ENCODE data around the gene RELA.

RELA gene

DNA sequence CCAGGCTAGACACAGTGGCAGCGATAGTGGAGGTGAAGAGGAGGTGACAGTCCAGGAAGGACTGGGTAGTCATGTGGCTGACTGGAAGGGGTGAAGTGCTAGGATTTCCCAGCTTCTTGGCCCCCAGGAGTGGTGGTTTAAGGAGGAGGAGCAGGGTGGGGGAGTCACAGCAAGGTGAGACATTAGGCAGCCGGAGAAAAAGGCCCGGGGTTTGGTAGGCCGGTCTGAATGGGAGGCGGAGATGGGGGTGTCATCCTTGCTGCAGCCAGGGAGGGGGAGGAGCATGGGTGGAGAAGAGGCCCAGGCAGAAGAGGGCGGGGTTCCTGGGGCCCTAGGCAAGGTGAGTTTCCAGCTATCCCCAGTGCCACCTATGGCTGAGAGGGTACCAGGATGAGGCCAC lies 18.7 kb downstream of the RELA start:
- Histone ChIP-seq H3K18ac (ENCODE audit: low read depth in 1 of 2, low read length in 2 of 2) (no peak overlapping the region), H3K79me1 (replicated peaks; ENCODE audit: low read length, poor library complexity, severe bottlenecking) (peaks cover 24% of the 10 kb centered on the region), H2BK12ac (ENCODE audit: low read length in 2 of 2) (no peak overlapping the region), H4K91ac (ENCODE audit: low read length) (no peak overlapping the region), H3K9ac (ENCODE audit: low read length) (no peak overlapping the region), H4K8ac (ENCODE audit: low read length) (no peak overlapping the region), H3K4ac (ENCODE audit: low read depth in 1 of 2, low read length in 2 of 2) (no peak overlapping the region), H2BK15ac (ENCODE audit: low read depth, poor library complexity, severe bottlenecking) (no peak overlapping the region), H3K14ac (ENCODE audit: low read length in 2 of 2) (no peak overlapping the region), H3K27ac (ENCODE audit: low read length, poor library complexity, severe bottlenecking) (peak overlapping the region; percentile 48), H2BK5ac (ENCODE audit: low read depth, low read length, poor library complexity, severe bottlenecking) (no peak overlapping the region), H3K4me2 (ENCODE audit: low read length, poor library complexity, severe bottlenecking) (no peak overlapping the region), H2AK5ac (ENCODE audit: low read length, severe bottlenecking) (peak overlapping the region; percentile 71), H2AFZ (ENCODE audit: low read depth, low read length) (no peak overlapping the region), H3K23ac (ENCODE audit: low read length in 2 of 2) (no peak overlapping the region), H3K9me3 (ENCODE audit: control insufficient read depth, low read length) (no peaks in the 10 kb centered on the region), H3K36me3 (ENCODE audit: control insufficient read depth in 1 of 2, insufficient read depth in 2 of 2, low read depth in 1 of 2, low read length in 2 of 2) (peaks cover 30 to 72% of the 10 kb centered on the region in 2 experiments), H3K4me3 (ENCODE audit: insufficient read depth in 1 of 2, low read depth in 1 of 2, low read length in 2 of 2) (no peak overlapping the region), H2BK120ac (ENCODE audit: low read depth, low read length) (no peak overlapping the region), H3K27me3 (ENCODE audit: control insufficient read depth in 1 of 2, insufficient read depth in 1 of 2, low read length in 2 of 2) (no peaks in the 10 kb centered on the region), H3K4me1 (ENCODE audit: control insufficient read depth, insufficient read depth, low read depth, low read length) (peaks cover 54% of the 10 kb centered on the region)
- 81% methylated on average over 6 of the region's 6 CpGs for WGBS
- DNase-seq, result no peak

DNA sequence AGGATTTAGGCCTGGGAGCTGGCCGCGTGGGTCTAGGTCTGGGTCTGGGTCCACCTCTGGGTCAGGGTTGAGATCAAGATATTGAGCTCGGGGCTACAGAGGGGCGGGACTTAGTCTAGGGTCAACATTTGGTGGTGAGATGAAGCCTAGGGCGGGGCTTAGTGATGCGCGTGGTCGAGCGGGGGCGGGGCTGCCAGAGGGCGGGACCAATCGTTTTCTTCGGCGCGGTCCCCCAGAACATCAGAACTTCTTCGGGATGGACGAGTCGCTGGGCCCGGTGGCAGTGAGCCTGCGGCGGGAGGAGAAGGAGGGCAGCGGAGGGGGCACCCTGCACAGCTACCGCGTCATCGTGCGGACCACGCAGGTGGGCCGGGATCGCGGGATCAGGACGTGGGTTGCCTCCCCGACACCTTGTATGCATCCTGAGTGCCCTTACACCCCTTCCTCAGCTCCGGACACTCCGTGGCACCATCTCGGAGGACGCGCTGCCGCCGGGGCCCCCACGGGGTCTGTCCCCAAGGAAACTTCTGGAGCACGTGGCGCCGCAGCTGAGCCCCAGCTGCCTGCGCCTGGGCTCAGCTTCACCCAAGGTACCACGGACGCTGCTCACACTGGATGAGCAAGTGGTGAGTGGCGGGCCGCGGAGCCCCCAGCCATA lies 20.6 kb downstream of the RELA start:
- Histone ChIP-seq H3K9ac (ENCODE audit: low read length) (no peak overlapping the region), H3K4me3 (ENCODE audit: insufficient read depth in 1 of 2, low read depth in 1 of 2, low read length in 2 of 2) (no peak overlapping the region)

DNA sequence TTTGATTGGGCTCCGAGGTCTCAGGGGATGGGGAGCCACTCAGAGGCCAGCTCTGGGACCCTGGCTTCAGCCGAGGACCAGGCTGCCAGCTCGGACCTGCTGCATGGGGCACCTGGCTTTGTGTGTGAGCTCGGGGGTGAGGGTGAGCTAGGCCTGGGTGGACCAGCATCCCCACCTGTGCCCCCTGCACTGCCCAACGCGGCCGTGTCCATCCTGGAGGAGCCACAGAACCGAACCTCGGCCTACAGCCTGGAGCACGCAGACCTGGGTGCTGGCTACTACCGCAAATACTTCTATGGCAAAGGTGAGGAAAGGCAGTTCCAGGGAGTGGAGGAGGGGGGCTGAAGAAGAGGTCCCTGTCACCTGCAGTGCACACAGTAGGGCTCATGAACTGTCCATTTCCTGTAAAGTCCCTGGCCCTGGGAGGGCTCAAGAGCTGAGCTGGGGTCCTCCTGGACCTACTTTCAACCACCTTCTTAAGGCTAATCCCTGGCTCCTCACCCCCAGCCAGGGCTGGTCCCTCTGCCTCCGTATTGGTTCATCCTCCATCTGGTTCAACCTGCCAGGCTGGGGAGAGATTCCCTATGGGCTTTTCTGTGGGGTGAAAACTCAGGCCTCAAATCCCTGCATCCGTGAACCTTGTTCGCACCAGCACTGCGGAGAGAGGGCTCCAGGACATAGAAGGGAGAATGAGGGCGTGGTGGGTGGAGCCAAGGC lies 21.3 kb downstream of the RELA start:
- Histone ChIP-seq H3K4me3 (ENCODE audit: insufficient read depth in 1 of 2, low read depth in 1 of 2, low read length in 2 of 2) (no peak overlapping the region), H3K9ac (ENCODE audit: low read length) (no peak overlapping the region), H3K79me1 (replicated peaks; ENCODE audit: low read length, poor library complexity, severe bottlenecking) (peaks cover 27% of the 10 kb centered on the region), H3K23ac (ENCODE audit: low read length in 2 of 2) (no peak overlapping the region), H3K36me3 (ENCODE audit: control insufficient read depth in 1 of 2, insufficient read depth in 2 of 2, low read depth in 1 of 2, low read length in 2 of 2) (peaks cover 37 to 63% of the 10 kb centered on the region in 2 experiments), H3K14ac (ENCODE audit: low read length in 2 of 2) (no peak overlapping the region), H2AK5ac (ENCODE audit: low read length, severe bottlenecking) (no peak overlapping the region), H2BK15ac (ENCODE audit: low read depth, poor library complexity, severe bottlenecking) (no peak overlapping the region), H3K9me3 (ENCODE audit: control insufficient read depth, low read length) (no peaks in the 10 kb centered on the region), H4K8ac (ENCODE audit: low read length) (no peak overlapping the region), H3K18ac (ENCODE audit: low read depth in 1 of 2, low read length in 2 of 2) (no peak overlapping the region), H4K91ac (ENCODE audit: low read length) (no peak overlapping the region), H3K4me1 (ENCODE audit: control insufficient read depth, insufficient read depth, low read depth, low read length) (peaks cover 67% of the 10 kb centered on the region), H3K4ac (ENCODE audit: low read depth in 1 of 2, low read length in 2 of 2) (no peak overlapping the region), H3K4me2 (ENCODE audit: low read length, poor library complexity, severe bottlenecking) (no peak overlapping the region), H3K27ac (ENCODE audit: low read length, poor library complexity, severe bottlenecking) (no peak overlapping the region), H2BK5ac (ENCODE audit: low read depth, low read length, poor library complexity, severe bottlenecking) (no peak overlapping the region), H3K27me3 (ENCODE audit: control insufficient read depth in 1 of 2, insufficient read depth in 1 of 2, low read length in 2 of 2) (no peaks in the 10 kb centered on the region), H2AFZ (ENCODE audit: low read depth, low read length) (no peak overlapping the region), H2BK12ac (ENCODE audit: low read length in 2 of 2) (no peak overlapping the region), H2BK120ac (ENCODE audit: low read depth, low read length) (no peak overlapping the region)
- 91% methylated on average over 16 of the region's 16 CpGs for WGBS
- DNase-seq, result no peak

More for the DNA sequence above, 20.6 kb downstream of the RELA start:
- peaks cover 24% of the 10 kb centered on the region for H3K79me1 ChIP-seq (replicated peaks; ENCODE audit: low read length, poor library complexity, severe bottlenecking)
- DNase-seq, result no peak
- peak overlapping the region in 1 of 2 experiments; percentile 15 for H3K4ac ChIP-seq (ENCODE audit: low read depth in 1 of 2, low read length in 2 of 2)
- H3K14ac ChIP-seq (ENCODE audit: low read length in 2 of 2), result no peak overlapping the region
- H3K4me1 ChIP-seq (ENCODE audit: control insufficient read depth, insufficient read depth, low read depth, low read length), result peaks cover 64% of the 10 kb centered on the region
- no peak overlapping the region for H3K18ac ChIP-seq (ENCODE audit: low read depth in 1 of 2, low read length in 2 of 2)
- peak overlapping the region; percentile 1 for H4K91ac ChIP-seq (ENCODE audit: low read length)
- no peak overlapping the region for H2BK15ac ChIP-seq (ENCODE audit: low read depth, poor library complexity, severe bottlenecking)
- H3K4me2 ChIP-seq (ENCODE audit: low read length, poor library complexity, severe bottlenecking), result no peak overlapping the region
- no peaks in the 10 kb centered on the region for H3K27me3 ChIP-seq (ENCODE audit: control insufficient read depth in 1 of 2, insufficient read depth in 1 of 2, low read length in 2 of 2)
- peaks cover 30 to 63% of the 10 kb centered on the region in 2 experiments for H3K36me3 ChIP-seq (ENCODE audit: control insufficient read depth in 1 of 2, insufficient read depth in 2 of 2, low read depth in 1 of 2, low read length in 2 of 2)
- no peak overlapping the region for H3K23ac ChIP-seq (ENCODE audit: low read length in 2 of 2)
- H2BK5ac ChIP-seq (ENCODE audit: low read depth, low read length, poor library complexity, severe bottlenecking), result no peak overlapping the region
- H4K8ac ChIP-seq (ENCODE audit: low read length), result peak overlapping the region; percentile 35
- no peak overlapping the region for H2AFZ ChIP-seq (ENCODE audit: low read depth, low read length)
- peak overlapping the region; percentile 81 for H2AK5ac ChIP-seq (ENCODE audit: low read length, severe bottlenecking)
- H3K27ac ChIP-seq (ENCODE audit: low read length, poor library complexity, severe bottlenecking), result peak overlapping the region; percentile 53
- H3K9me3 ChIP-seq (ENCODE audit: control insufficient read depth, low read length), result no peaks in the 10 kb centered on the region
- H2BK12ac ChIP-seq (ENCODE audit: low read length in 2 of 2), result no peak overlapping the region
- no peak overlapping the region for H2BK120ac ChIP-seq (ENCODE audit: low read depth, low read length)
- 61% methylated on average over 45 of the region's 49 CpGs for WGBS

DNA sequence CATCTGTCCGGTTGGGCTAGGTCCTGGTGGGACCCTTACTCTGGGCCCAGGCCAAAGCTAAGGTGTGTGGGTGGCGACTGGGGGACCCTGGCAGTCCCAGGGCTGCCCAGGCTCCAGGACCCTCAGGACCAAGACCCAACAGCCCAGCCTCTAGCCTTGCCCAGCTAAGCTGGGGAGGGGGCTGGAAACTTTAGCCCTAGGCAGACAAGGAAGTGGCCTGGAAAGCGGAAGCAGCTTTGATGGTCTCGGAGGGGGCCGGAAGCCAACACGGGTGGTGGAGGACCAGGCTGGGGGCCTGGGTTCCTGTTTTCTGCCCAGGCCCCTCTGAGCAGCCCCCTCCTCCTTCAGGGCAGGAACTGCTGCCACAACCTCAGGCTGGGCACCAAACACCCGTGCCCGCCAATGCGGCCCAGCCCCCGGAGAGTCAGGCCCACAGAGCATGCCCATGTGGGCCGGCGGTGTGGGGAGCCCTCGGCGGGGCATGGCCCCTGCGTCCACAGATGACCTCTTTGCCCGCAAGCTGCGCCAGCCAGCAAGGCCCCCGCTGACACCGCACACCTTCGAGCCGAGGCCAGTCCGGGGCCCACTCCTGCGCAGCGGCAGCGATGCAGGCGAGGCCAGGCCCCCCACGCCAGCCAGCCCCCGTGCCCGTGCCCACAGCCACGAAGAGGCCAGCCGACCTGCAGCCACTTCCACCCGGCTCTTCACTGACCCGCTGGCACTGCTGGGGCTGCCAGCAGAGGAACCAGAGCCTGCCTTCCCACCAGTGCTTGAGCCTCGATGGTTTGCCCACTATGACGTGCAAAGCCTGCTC lies 22.0 kb downstream of the RELA start:
- Histone ChIP-seq H2AFZ (ENCODE audit: low read depth, low read length) (no peak overlapping the region), H3K4me1 (ENCODE audit: control insufficient read depth, insufficient read depth, low read depth, low read length) (peaks cover 59% of the 10 kb centered on the region), H3K23ac (ENCODE audit: low read length in 2 of 2) (no peak overlapping the region), H3K4me3 (ENCODE audit: insufficient read depth in 1 of 2, low read depth in 1 of 2, low read length in 2 of 2) (no peak overlapping the region), H3K79me1 (replicated peaks; ENCODE audit: low read length, poor library complexity, severe bottlenecking) (peaks cover 29% of the 10 kb centered on the region), H2BK12ac (ENCODE audit: low read length in 2 of 2) (no peak overlapping the region), H4K91ac (ENCODE audit: low read length) (no peak overlapping the region), H3K9me3 (ENCODE audit: control insufficient read depth, low read length) (no peaks in the 10 kb centered on the region), H3K18ac (ENCODE audit: low read depth in 1 of 2, low read length in 2 of 2) (no peak overlapping the region), H2BK15ac (ENCODE audit: low read depth, poor library complexity, severe bottlenecking) (no peak overlapping the region), H4K8ac (ENCODE audit: low read length) (peak overlapping the region; percentile 33), H3K27me3 (ENCODE audit: control insufficient read depth in 1 of 2, insufficient read depth in 1 of 2, low read length in 2 of 2) (no peaks in the 10 kb centered on the region), H3K36me3 (ENCODE audit: control insufficient read depth in 1 of 2, insufficient read depth in 2 of 2, low read depth in 1 of 2, low read length in 2 of 2) (peaks cover 39 to 63% of the 10 kb centered on the region in 2 experiments), H2AK5ac (ENCODE audit: low read length, severe bottlenecking) (no peak overlapping the region), H3K27ac (ENCODE audit: low read length, poor library complexity, severe bottlenecking) (no peak overlapping the region), H3K4ac (ENCODE audit: low read depth in 1 of 2, low read length in 2 of 2) (no peak overlapping the region), H3K4me2 (ENCODE audit: low read length, poor library complexity, severe bottlenecking) (no peak overlapping the region), H3K9ac (ENCODE audit: low read length) (no peak overlapping the region), H3K14ac (ENCODE audit: low read length in 2 of 2) (no peak overlapping the region), H2BK120ac (ENCODE audit: low read depth, low read length) (no peak overlapping the region), H2BK5ac (ENCODE audit: low read depth, low read length, poor library complexity, severe bottlenecking) (no peak overlapping the region)
- WGBS, result 97% methylated on average over 35 of the region's 35 CpGs
- DNase-seq, result no peak
